NCI-H526 (cell line): ENCODE data around the gene AHSG.
"Not testable (repeated sequence)": the region's sequence is repeated elsewhere in the genome, so short reads cannot be mapped to it uniquely, and the experiment has no call there.

Experiments used
- DNase-seq, 2 experiments: peaks; one replicate each; lab custom pipeline; 2025; lab: John Stamatoyannopoulos, UW

The AHSG gene

GRCh38 chr3:186612721-186613636 is at the start of gene AHSG:
TSS of gene AHSG (plus strand) at chr3:186613060. CDS start at chr3:186613142, 82 bp downstream.
- no peak for DNase-seq

GRCh38 chr3:186564586-186564985 is 48.3 kb upstream of the AHSG start:
- no peak for DNase-seq

GRCh38 chr3:186566772-186567071 is 46.1 kb upstream of the AHSG start:
- no peak for DNase-seq

- peak; percentile 69 to 91 for DNase-seq
Observed at GRCh38 chr3:186567072-186567921, 45.6 kb upstream of the AHSG start, which contains the start of gene TBCCD1. TSS of gene TBCCD1 (minus strand) at chr3:186567339. CDS start at chr3:186564329, 3,010 bp downstream.

- not testable (repeated sequence) for DNase-seq
Observed at GRCh38 chr3:186569361-186569760, 43.5 kb upstream of the AHSG start.

GRCh38 chr3:186569779-186570095 is 43.1 kb upstream of the AHSG start:
- no peak for DNase-seq

GRCh38 chr3:186570096-186570940 is 42.5 kb upstream of the AHSG start, which contains the start of gene DNAJB11:
TSS of gene DNAJB11 (plus strand) at chr3:186570720. CDS start at chr3:186570898, 178 bp downstream.
- peak; percentile 99 for DNase-seq

GRCh38 chr3:186570941-186571643 is 41.8 kb upstream of the AHSG start:
- peak in 1 of 2 experiments; percentile 22 for DNase-seq

GRCh38 chr3:186571644-186572013 is 41.2 kb upstream of the AHSG start:
- DNase-seq: no peak

- DNase-seq: no peak
Observed at GRCh38 chr3:186577521-186577920, 35.3 kb upstream of the AHSG start.

- no peak for DNase-seq
Observed at GRCh38 chr3:186580785-186581184, 32.1 kb upstream of the AHSG start.

GRCh38 chr3:186582541-186582940 is 30.3 kb upstream of the AHSG start:
- no peak for DNase-seq

- no peak for DNase-seq
Observed at GRCh38 chr3:186583831-186584230, 29.0 kb upstream of the AHSG start.

- not testable (repeated sequence) for DNase-seq
Observed at GRCh38 chr3:186586245-186586644, 26.6 kb upstream of the AHSG start.

GRCh38 chr3:186587183-186587582 is 25.7 kb upstream of the AHSG start:
- DNase-seq: no peak

GRCh38 chr3:186588632-186589031 is 24.2 kb upstream of the AHSG start:
- DNase-seq: no peak

GRCh38 chr3:186589121-186589520 is 23.7 kb upstream of the AHSG start:
- no peak for DNase-seq

- no peak for DNase-seq
Observed at GRCh38 chr3:186589856-186590579, 22.8 kb upstream of the AHSG start.

- no peak for DNase-seq
Observed at GRCh38 chr3:186590580-186591295, 22.1 kb upstream of the AHSG start.

- no peak for DNase-seq
Observed at GRCh38 chr3:186592682-186593081, 20.2 kb upstream of the AHSG start.
